ENCODE results near the gene FARP1.

DNA sequence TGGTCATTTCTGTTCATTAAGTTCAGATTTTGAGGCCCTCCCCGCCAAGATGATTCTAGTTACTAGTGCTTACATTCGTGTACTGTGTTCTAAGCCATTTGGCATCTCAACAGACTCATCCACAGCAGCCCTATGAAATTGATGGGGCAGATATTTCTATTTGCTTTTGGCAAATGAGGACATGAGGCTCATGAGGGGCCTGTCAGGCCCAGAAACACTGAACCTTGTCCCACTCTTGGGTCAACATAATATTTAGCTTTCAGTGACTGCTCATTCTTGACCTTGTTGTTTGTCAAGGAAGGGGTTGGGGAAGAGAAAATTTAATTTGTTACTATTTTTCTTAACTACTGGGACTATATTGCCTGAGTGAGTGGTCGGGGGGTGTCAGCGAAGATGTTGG is 126.5 kb downstream of the FARP1 start:
- TF ChIP-seq, protein P1, sequence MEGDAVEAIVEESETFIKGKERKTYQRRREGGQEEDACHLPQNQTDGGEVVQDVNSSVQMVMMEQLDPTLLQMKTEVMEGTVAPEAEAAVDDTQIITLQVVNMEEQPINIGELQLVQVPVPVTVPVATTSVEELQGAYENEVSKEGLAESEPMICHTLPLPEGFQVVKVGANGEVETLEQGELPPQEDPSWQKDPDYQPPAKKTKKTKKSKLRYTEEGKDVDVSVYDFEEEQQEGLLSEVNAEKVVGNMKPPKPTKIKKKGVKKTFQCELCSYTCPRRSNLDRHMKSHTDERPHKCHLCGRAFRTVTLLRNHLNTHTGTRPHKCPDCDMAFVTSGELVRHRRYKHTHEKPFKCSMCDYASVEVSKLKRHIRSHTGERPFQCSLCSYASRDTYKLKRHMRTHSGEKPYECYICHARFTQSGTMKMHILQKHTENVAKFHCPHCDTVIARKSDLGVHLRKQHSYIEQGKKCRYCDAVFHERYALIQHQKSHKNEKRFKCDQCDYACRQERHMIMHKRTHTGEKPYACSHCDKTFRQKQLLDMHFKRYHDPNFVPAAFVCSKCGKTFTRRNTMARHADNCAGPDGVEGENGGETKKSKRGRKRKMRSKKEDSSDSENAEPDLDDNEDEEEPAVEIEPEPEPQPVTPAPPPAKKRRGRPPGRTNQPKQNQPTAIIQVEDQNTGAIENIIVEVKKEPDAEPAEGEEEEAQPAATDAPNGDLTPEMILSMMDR (conservative IDR thresholded peaks at IDR 0.05; ENCODE audit: low read length) = no peak
- no peak for TF ChIP-seq EZH2phosphoT487 (IDR thresholded peaks at IDR 0.05; ENCODE audit: borderline replicate concordance, low read depth, low read length)
